Stimulated activated effector memory CD8-positive, alpha-beta T cell treated with anti-CD3 and anti-CD28 coated beads, Interleukin-12 subunit alpha, Interleukin-12 subunit beta, amount 100 ng/mL, for 72 hours (primary cell): ENCODE data around the gene RCOR1.
A peak's percentile ranks its signal among the peaks of the same experiment; 100 is the strongest.

Experiments
- ATAC-seq: fragments of 150-1000 bp; cut with Tn5 transposase; 2 replicates; pipeline ENCODE4 v1.10.0; 2021
- DNase-seq, 2 donors: peaks; one replicate each; pipeline ENCODE4 v3.0.0; 2021 to 2022; ENCODE audit warnings: low spot score in 2 of 2
- H3K27ac Mint-ChIP-seq: one replicate; pipeline ENCODE4 v1.8.0; 2022; ENCODE audit warnings: mild to moderate bottlenecking, mixed read lengths
- H3K36me3 Mint-ChIP-seq: one replicate; pipeline ENCODE4 v1.8.0; 2022; ENCODE audit warnings: mild to moderate bottlenecking, mixed read lengths
- H3K4me1 Mint-ChIP-seq: one replicate; pipeline ENCODE4 v1.8.0; 2022; ENCODE audit warnings: mixed read lengths
- H3K4me3 Mint-ChIP-seq: one replicate; pipeline ENCODE4 v1.8.0; 2022; ENCODE audit warnings: mild to moderate bottlenecking, mixed read lengths
- H3K9me3 Mint-ChIP-seq: one replicate; pipeline ENCODE4 v1.8.0; 2022; ENCODE audit warnings: mixed read lengths

The RCOR1 gene

GRCh38 chr14:102659797-102660196 is 67.3 kb downstream of the RCOR1 start:
- no peak overlapping the region for H3K4me3 Mint-ChIP-seq
- H3K27ac Mint-ChIP-seq = no peak overlapping the region
- ATAC-seq = no peak
- H3K4me1 Mint-ChIP-seq = peaks cover 17% of the 10 kb centered on the region
- H3K36me3 Mint-ChIP-seq = no peaks in the 10 kb centered on the region
- DNase-seq = no peak
- H3K9me3 Mint-ChIP-seq = no peaks in the 10 kb centered on the region

- H3K9me3 Mint-ChIP-seq = no peaks in the 10 kb centered on the region
- no peak for ATAC-seq
- H3K36me3 Mint-ChIP-seq = no peaks in the 10 kb centered on the region
- no peak overlapping the region for H3K27ac Mint-ChIP-seq
- H3K4me3 Mint-ChIP-seq = no peak overlapping the region
- peaks cover 23% of the 10 kb centered on the region for H3K4me1 Mint-ChIP-seq
- no peak for DNase-seq
Measured at GRCh38 chr14:102661614-102662013, 69.2 kb downstream of the RCOR1 start.

- Mint-ChIP-seq H3K4me3 (no peak overlapping the region), H3K36me3 (no peaks in the 10 kb centered on the region), H3K4me1 (peaks cover 23% of the 10 kb centered on the region), H3K27ac (no peak overlapping the region), H3K9me3 (no peaks in the 10 kb centered on the region)
- ATAC-seq = no peak
- no peak for DNase-seq
Measured at GRCh38 chr14:102662636-102663430, 70.4 kb downstream of the RCOR1 start.

GRCh38 chr14:102663440-102663839 is 71.0 kb downstream of the RCOR1 start:
- peaks cover 23% of the 10 kb centered on the region for H3K4me1 Mint-ChIP-seq

GRCh38 chr14:102665621-102666020 is 73.2 kb downstream of the RCOR1 start:
- Mint-ChIP-seq H3K4me3 (no peak overlapping the region), H3K4me1 (peaks cover 23% of the 10 kb centered on the region), H3K36me3 (no peaks in the 10 kb centered on the region), H3K27ac (no peak overlapping the region), H3K9me3 (no peaks in the 10 kb centered on the region)
- ATAC-seq = no peak
- no peak for DNase-seq

More at GRCh38 chr14:102663440-102663839, 71.0 kb downstream of the RCOR1 start:
- Mint-ChIP-seq H3K36me3 (no peaks in the 10 kb centered on the region), H3K27ac (no peak overlapping the region), H3K4me3 (no peak overlapping the region), H3K9me3 (no peaks in the 10 kb centered on the region)
- ATAC-seq = no peak
- no peak for DNase-seq

- no peaks in the 10 kb centered on the region for H3K9me3 Mint-ChIP-seq
- DNase-seq (no peak), ATAC-seq (no peak)
- no peak overlapping the region for H3K27ac Mint-ChIP-seq
- no peak overlapping the region for H3K4me3 Mint-ChIP-seq
- no peaks in the 10 kb centered on the region for H3K36me3 Mint-ChIP-seq
- H3K4me1 Mint-ChIP-seq = peaks cover 23% of the 10 kb centered on the region
Measured at GRCh38 chr14:102666635-102667034, 74.2 kb downstream of the RCOR1 start.

GRCh38 chr14:102667703-102668102 is 75.3 kb downstream of the RCOR1 start:
- DNase-seq = no peak
- no peaks in the 10 kb centered on the region for H3K36me3 Mint-ChIP-seq
- H3K27ac Mint-ChIP-seq = no peak overlapping the region
- peaks cover 17% of the 10 kb centered on the region for H3K4me1 Mint-ChIP-seq
- no peak for ATAC-seq
- no peaks in the 10 kb centered on the region for H3K9me3 Mint-ChIP-seq
- H3K4me3 Mint-ChIP-seq = no peak overlapping the region

- Mint-ChIP-seq H3K4me1 (peaks cover 10% of the 10 kb centered on the region), H3K36me3 (no peaks in the 10 kb centered on the region), H3K27ac (no peak overlapping the region), H3K9me3 (no peaks in the 10 kb centered on the region), H3K4me3 (no peak overlapping the region)
- DNase-seq (no peak), ATAC-seq (no peak)
Measured at GRCh38 chr14:102668291-102668873, 75.9 kb downstream of the RCOR1 start.

GRCh38 chr14:102671410-102671809 is 79.0 kb downstream of the RCOR1 start:
- H3K36me3 Mint-ChIP-seq = peaks cover 6% of the 10 kb centered on the region
- DNase-seq (no peak), ATAC-seq (no peak)
- no peak overlapping the region for H3K27ac Mint-ChIP-seq
- H3K4me3 Mint-ChIP-seq = no peak overlapping the region
- H3K4me1 Mint-ChIP-seq = peaks cover 9% of the 10 kb centered on the region
- H3K9me3 Mint-ChIP-seq = no peaks in the 10 kb centered on the region

- Mint-ChIP-seq H3K9me3 (no peaks in the 10 kb centered on the region), H3K27ac (no peak overlapping the region), H3K36me3 (peaks cover 6% of the 10 kb centered on the region), H3K4me1 (peaks cover 9% of the 10 kb centered on the region), H3K4me3 (no peak overlapping the region)
- no peak for DNase-seq
- no peak for ATAC-seq
Measured at GRCh38 chr14:102672410-102672960, 80.0 kb downstream of the RCOR1 start.

GRCh38 chr14:102675396-102675795 is 82.9 kb downstream of the RCOR1 start:
- H3K27ac Mint-ChIP-seq = no peak overlapping the region
- DNase-seq = no peak

GRCh38 chr14:102678394-102678793 is 85.9 kb downstream of the RCOR1 start:
- DNase-seq (no peak), ATAC-seq (no peak)
- Mint-ChIP-seq H3K4me3 (no peak overlapping the region), H3K4me1 (peaks cover 9% of the 10 kb centered on the region), H3K36me3 (peaks cover 6% of the 10 kb centered on the region), H3K9me3 (no peaks in the 10 kb centered on the region), H3K27ac (no peak overlapping the region)

More at GRCh38 chr14:102675396-102675795, 82.9 kb downstream of the RCOR1 start:
- Mint-ChIP-seq H3K9me3 (no peaks in the 10 kb centered on the region), H3K36me3 (peaks cover 6% of the 10 kb centered on the region), H3K4me1 (peaks cover 9% of the 10 kb centered on the region), H3K4me3 (no peak overlapping the region)
- ATAC-seq = peak; percentile 65

GRCh38 chr14:102683399-102684297 is 91.2 kb downstream of the RCOR1 start:
- Mint-ChIP-seq H3K4me3 (no peak overlapping the region), H3K36me3 (no peaks in the 10 kb centered on the region), H3K4me1 (peaks cover 7% of the 10 kb centered on the region), H3K9me3 (no peaks in the 10 kb centered on the region), H3K27ac (no peak overlapping the region)
- ATAC-seq (no peak), DNase-seq (no peak)

- Mint-ChIP-seq H3K9me3 (no peaks in the 10 kb centered on the region), H3K27ac (no peak overlapping the region), H3K36me3 (no peaks in the 10 kb centered on the region), H3K4me3 (no peak overlapping the region), H3K4me1 (peaks cover 9% of the 10 kb centered on the region)
- DNase-seq (no peak), ATAC-seq (no peak)
Measured at GRCh38 chr14:102684298-102684663, 91.8 kb downstream of the RCOR1 start.

GRCh38 chr14:102686196-102686801 is 93.8 kb downstream of the RCOR1 start:
- DNase-seq = no peak
- Mint-ChIP-seq H3K9me3 (no peaks in the 10 kb centered on the region), H3K27ac (no peak overlapping the region), H3K4me1 (peaks cover 9% of the 10 kb centered on the region), H3K4me3 (no peak overlapping the region), H3K36me3 (no peaks in the 10 kb centered on the region)
- ATAC-seq = no peak
